Stimulated activated CD8-positive, alpha-beta memory T cell treated with anti-CD3 and anti-CD28 coated beads, Interleukin-12 subunit alpha, Interleukin-12 subunit beta, amount 100 ng/mL, for 1 hour (primary cell): ENCODE data around the gene ASCL3.
A peak's percentile ranks its signal among the peaks of the same experiment; 100 is the strongest.
"Not testable (repeated sequence)": the region's sequence is repeated elsewhere in the genome, so short reads cannot be mapped to it uniquely, and the experiment has no call there.

Experiments
- DNase-seq: peaks from one replicate; pipeline ENCODE4 v3.0.0-alpha.2; 2020; ENCODE audit warnings: low read depth

ASCL3 gene, protein sequence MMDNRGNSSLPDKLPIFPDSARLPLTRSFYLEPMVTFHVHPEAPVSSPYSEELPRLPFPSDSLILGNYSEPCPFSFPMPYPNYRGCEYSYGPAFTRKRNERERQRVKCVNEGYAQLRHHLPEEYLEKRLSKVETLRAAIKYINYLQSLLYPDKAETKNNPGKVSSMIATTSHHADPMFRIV

GRCh38 chr11:8942518-8943066, at the start of gene ASCL3:
Gene ASCL3 (minus strand): TSS chr11:8943016. CDS start chr11:8938161, 4,855 bp downstream.
- DNase-seq = no peak

GRCh38 chr11:8989453-8989852, 46.6 kb upstream of the ASCL3 start:
- no peak for DNase-seq

- no peak for DNase-seq
These were observed 45.8 kb upstream of the ASCL3 start for GRCh38 chr11:8988329-8989234.

DNA sequence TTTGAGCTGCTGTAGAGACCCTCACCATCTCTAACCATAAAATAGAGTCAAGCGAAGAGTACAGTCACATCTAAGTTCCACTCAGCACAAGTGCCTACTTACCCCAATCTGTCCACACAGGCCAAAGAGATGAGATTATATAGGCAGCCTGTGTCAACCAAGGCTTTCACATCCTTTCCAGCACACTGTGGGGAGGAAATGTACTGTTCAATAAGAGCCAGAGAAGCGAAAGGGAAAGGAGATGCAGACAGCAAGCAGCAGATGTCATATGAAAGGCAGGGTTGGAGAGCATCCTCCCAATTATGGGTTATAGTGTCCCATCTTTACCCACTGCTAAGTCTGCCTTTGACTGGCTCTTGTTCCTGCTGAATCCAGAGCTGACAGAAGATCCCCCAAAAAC, 44.6 kb upstream of the ASCL3 start:
- DNase-seq = no peak

- DNase-seq = not testable (repeated sequence)
These were observed 44.0 kb upstream of the ASCL3 start for GRCh38 chr11:8986772-8987171.

DNA sequence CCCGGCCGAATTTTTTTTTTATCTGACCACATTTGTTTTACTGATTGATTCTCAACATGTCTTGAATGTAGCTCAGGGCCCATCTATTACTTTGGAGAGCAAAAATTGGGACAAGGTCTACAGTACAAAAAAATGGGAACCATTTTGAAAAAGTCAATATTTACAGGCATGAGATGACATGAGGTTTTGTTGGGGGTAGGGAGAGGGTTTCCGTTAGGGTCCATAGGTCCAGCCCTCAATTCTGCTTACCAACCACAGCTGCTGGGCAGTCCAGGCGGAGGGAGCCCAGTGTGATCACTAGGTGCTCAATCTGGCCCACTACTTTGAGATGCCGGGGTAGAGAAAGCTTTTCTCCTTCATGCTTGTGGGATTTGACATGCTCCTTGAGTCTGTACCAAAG, 42.6 kb upstream of the ASCL3 start:
- no peak for DNase-seq

DNA sequence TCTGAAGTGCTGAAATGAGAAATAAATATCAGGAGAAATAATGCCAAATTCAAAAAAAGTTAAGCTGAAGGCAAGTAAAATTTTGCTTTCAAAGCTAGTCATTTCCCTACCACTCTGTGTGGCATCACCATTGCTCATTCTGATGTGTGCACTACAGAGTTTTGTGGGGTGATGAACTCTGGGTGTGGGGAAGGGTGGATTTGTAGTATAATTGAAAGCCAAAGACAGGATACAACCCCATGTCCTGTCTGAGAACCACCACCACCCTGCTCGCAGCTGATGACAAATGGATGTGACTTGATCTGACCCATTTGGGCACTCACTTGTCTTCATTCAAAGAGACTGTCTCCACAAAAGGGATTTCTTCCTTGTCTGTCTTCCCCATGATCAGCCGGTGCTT, 40.7 kb upstream of the ASCL3 start:
- DNase-seq = no peak

DNA sequence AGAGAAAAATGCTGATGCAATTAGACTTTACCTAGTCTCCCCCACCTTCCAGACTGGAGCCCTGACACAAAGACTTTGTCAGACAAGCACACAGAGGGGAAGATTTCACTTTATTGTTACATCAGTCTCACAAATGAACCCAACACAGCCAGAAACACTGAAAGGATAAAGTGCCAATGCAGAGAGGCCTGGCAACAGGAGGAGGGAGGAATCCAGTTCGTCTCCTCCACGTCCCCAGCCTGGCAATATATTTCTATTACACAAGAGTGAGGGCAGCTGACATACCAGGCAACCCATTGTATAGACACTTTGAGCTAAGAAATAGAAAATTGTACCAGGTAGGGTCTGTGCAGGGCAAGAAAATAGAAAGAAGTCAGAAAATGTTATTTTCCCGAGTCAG, 37.7 kb upstream of the ASCL3 start:
- DNase-seq = no peak

DNA sequence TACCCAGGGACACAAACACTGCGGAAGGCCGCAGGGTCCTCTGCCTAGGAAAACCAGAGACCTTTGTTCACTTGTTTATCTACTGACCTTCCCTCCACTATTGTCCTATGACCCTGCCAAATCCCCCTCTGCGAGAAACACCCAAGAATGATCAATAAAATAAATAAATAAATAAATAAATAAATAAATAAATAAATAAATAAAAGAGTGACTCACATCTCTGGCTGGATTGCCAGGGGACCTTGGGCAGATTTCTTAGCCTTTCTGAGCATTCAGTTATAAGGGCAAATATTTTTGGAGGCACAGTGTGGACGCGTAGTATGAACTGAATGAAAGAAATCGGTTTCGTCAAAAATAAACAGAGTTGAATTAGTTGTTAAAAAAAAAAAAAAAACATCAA, 36.5 kb upstream of the ASCL3 start:
- not testable (repeated sequence) for DNase-seq

DNA sequence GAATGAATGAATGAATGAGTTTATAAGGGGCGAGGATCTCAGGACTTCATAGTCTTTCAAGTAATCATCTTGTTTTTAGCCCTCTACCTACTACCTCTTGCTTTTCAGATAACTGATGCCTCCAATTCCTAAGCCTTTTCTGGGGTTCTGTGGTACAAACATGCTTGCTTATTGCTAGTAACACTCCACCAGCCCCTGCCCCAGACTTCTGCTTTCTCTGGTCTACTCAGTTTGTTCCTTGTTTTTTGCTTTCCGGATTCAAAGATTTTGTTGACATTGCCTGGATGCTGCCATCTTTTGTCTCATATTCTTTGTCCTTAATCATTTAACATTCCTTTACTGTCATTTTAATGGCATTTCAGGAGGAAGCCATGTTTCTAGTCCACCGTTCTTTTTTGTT, 30.3 kb upstream of the ASCL3 start:
- DNase-seq = no peak

- DNase-seq = no peak
These were observed 29.1 kb upstream of the ASCL3 start for GRCh38 chr11:8971924-8972316.

DNA sequence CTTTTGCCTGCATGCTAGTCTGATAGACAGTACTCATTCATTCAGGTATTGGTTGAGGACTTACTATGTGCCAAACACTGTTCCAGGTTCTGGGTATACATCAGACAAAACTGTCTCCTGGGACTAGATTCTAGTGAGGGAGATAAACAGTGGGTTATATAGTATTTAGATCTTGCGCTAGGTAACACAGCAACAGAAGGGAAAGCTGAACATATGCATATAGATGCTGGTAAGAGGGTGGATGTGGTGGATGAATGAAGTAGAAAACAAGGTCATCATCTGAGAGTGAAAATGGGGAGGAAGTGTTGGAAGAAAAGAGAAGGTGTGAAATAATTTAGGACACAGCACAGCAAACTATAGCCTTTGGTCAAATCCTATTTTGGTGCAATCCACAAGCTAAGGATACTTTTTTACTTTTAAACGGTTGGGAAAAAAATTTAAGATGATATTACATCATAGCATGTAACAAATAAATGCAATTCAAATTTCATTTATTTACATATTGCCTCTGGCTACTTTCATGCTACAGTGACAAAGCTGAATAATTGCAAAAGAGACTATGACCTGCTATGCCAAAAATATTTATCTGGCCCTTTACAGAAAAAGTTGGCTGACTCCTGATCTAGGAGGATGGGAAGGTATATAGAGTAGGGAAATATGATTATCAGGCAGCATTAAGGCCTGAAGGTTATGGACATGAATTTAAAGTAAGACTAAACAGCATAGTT, 28.5 kb upstream of the ASCL3 start:
- no peak for DNase-seq

GRCh38 chr11:8967184-8967583, 24.4 kb upstream of the ASCL3 start:
- DNase-seq = no peak

- peak; percentile 53 for DNase-seq
These were observed 21.8 kb upstream of the ASCL3 start, which contains the start of gene TMEM9B for GRCh38 chr11:8964324-8965320. Gene TMEM9B (minus strand): TSS chr11:8964442. CDS start chr11:8964313, 129 bp downstream.

- DNase-seq = peak; percentile 65
These were observed 20.9 kb upstream of the ASCL3 start for GRCh38 chr11:8963569-8964323.

GRCh38 chr11:8962841-8963240, 20.0 kb upstream of the ASCL3 start:
- DNase-seq = no peak

GRCh38 chr11:8961401-8961800, 18.6 kb upstream of the ASCL3 start:
- DNase-seq = no peak

- no peak for DNase-seq
These were observed 16.8 kb upstream of the ASCL3 start for GRCh38 chr11:8959546-8960166.

DNA sequence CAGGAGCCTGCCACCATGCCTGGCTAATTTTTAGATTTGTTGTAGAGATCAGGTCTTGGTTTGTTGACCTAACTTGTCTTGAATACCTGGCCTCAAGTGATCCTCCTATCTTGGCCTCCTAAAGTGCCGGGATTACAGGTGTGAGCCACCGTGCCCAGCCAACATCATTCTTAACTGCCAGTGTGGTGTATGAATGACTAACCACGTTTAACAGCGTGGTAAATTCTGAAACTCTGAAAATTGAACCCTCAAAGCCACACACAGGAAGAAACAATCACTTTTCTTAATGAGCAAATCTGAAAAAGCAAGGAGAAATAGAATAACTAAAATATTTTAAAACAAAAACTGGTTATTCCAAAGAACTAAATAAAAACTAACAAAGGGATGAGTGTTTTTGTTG, 14.0 kb upstream of the ASCL3 start:
- no peak for DNase-seq

DNA sequence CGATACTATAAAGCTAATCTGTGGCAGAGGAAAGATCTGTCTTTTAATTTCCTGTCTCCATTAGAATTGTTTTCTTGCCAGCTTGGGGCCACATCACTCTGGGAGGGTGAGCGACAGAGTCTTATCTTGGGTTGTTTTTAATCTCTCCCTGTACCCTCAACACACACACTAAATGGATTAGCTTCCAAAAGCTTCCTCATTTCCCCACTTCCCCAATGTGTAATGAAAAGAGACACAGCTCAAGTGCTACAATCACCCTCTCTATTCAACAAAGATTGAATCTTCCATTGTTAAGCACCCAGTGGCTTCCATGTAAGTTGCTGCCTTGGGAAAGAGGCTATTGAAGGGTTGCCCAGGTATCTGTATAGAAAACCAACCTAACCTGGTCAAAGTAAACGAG, 6.1 kb upstream of the ASCL3 start:
- DNase-seq = no peak
